Loucy (cell line): ENCODE data around the gene GMPR2.

ENCODE experiments used
- H2AFZ ChIP-seq: fragments of 200-600 bp; sonication (generic); 2 replicates; pipeline ENCODE4 v1.6.0; 2016; ENCODE audit warnings: antibody characterized with exemption, mild to moderate bottlenecking, low read length, moderate library complexity
- H3F3A ChIP-seq: fragments of 200-600 bp; 2 replicates; pipeline ENCODE4 v1.6.0; 2016; ENCODE audit warnings: antibody characterized with exemption, low read depth, mild to moderate bottlenecking
- H3K27me3 ChIP-seq: fragments of 200-600 bp; sonication (generic); 2 replicates; pipeline ENCODE4 v1.6.1; 2014; ENCODE audit warnings: low read length, mild to moderate bottlenecking; ENCODE audit not compliant: insufficient read depth, poor library complexity, severe bottlenecking
- H3K36me3 ChIP-seq: fragments of 200-600 bp; sonication (generic); 2 replicates; pipeline ENCODE4 v1.6.1; 2016; ENCODE audit warnings: low read length; ENCODE audit not compliant: insufficient read depth
- H3K4me1 ChIP-seq: fragments of 200-600 bp; sonication (generic); 2 replicates; pipeline ENCODE4 v1.5.1; 2014; ENCODE audit warnings: low read length, mild to moderate bottlenecking; ENCODE audit not compliant: insufficient read depth, poor library complexity, severe bottlenecking
- H3K4me2 ChIP-seq: fragments of 200-600 bp; sonication (generic); 2 replicates; pipeline ENCODE4 v1.6.0; 2014; ENCODE audit warnings: antibody characterized with exemption, low read length, low read depth, mild to moderate bottlenecking; ENCODE audit not compliant: poor library complexity, severe bottlenecking
- H3K4me3 ChIP-seq: fragments of 200-600 bp; sonication (generic); 2 replicates; pipeline ENCODE4 v1.5.1; 2014; ENCODE audit warnings: low read length, mild to moderate bottlenecking, mixed read lengths; ENCODE audit not compliant: poor library complexity, severe bottlenecking
- H3K79me2 ChIP-seq: fragments of 200-600 bp; sonication (generic); 2 replicates; pipeline ENCODE4 v1.6.1; 2014; ENCODE audit warnings: low read length; ENCODE audit not compliant: insufficient read depth
- H3K9ac ChIP-seq: fragments of 200-600 bp; sonication (generic); 2 replicates; pipeline ENCODE4 v1.6.0; 2014; ENCODE audit warnings: mild to moderate bottlenecking, low read depth, low read length, moderate library complexity; ENCODE audit not compliant: poor library complexity, severe bottlenecking
- H3K9me2 ChIP-seq: fragments of 200-600 bp; sonication (generic); replicated peaks from 2 replicates; pipeline ENCODE4 v1.6.1; 2016; ENCODE audit warnings: low read depth, low read length, mixed read lengths
- H3K9me3 ChIP-seq: fragments of 200-600 bp; sonication (generic); 2 replicates; pipeline ENCODE4 v1.6.1; 2014; ENCODE audit warnings: mild to moderate bottlenecking, antibody characterized with exemption, low read length, low read depth; ENCODE audit not compliant: insufficient read depth
- H4K20me1 ChIP-seq: fragments of 200-600 bp; sonication (generic); 2 replicates; pipeline ENCODE4 v1.6.0; 2014; ENCODE audit warnings: antibody characterized with exemption, low read length, mild to moderate bottlenecking; ENCODE audit not compliant: insufficient read depth, poor library complexity, severe bottlenecking
- EZH2phosphoT487 ChIP-seq: fragments of 200-600 bp; IDR thresholded peaks from 2 replicates; pipeline ENCODE4 v1.6.1; 2018; ENCODE audit warnings: antibody characterized with exemption, mild to moderate bottlenecking, moderate library complexity, borderline replicate concordance
- TF ChIP-seq, protein P1 (sequence below): fragments of 200-600 bp; sonication (generic); conservative IDR thresholded peaks from 2 replicates; pipeline ENCODE4 v1.5.1; 2014; ENCODE audit warnings: mild to moderate bottlenecking, antibody characterized with exemption, low read length

GMPR2 gene

DNA sequence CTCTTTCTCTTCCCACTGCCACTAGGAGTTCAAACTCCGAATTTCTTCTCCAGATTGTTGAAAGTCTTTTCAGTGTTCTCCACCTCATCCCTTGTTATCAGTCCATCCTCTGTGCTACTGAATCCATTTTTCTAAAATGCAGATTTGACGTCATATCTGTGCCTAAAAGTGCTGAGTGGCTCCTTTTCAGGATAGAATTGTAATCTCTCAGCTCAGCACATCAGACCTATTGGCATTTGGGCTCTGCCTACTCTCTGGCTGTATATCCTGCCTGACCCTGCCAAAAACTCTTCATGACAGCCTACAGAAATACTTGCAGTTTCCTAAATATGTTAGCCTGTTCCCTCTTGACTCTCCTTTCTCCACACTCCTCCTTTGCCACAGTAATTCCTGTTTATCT is 39.7 kb downstream of the GMPR2 start:
- peaks cover 18% of the 10 kb centered on the region for H3K4me1 ChIP-seq
- no peaks in the 10 kb centered on the region for H4K20me1 ChIP-seq
- H3K9me2 ChIP-seq = no peaks in the 10 kb centered on the region
- H3K79me2 ChIP-seq = peaks cover 14% of the 10 kb centered on the region; the same call in 1 of the 2 replicates
- no peaks in the 10 kb centered on the region for H3F3A ChIP-seq
- TF ChIP-seq, protein P1, sequence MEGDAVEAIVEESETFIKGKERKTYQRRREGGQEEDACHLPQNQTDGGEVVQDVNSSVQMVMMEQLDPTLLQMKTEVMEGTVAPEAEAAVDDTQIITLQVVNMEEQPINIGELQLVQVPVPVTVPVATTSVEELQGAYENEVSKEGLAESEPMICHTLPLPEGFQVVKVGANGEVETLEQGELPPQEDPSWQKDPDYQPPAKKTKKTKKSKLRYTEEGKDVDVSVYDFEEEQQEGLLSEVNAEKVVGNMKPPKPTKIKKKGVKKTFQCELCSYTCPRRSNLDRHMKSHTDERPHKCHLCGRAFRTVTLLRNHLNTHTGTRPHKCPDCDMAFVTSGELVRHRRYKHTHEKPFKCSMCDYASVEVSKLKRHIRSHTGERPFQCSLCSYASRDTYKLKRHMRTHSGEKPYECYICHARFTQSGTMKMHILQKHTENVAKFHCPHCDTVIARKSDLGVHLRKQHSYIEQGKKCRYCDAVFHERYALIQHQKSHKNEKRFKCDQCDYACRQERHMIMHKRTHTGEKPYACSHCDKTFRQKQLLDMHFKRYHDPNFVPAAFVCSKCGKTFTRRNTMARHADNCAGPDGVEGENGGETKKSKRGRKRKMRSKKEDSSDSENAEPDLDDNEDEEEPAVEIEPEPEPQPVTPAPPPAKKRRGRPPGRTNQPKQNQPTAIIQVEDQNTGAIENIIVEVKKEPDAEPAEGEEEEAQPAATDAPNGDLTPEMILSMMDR = no peak
- TF ChIP-seq EZH2phosphoT487 = no peak
- no peaks in the 10 kb centered on the region for H3K27me3 ChIP-seq
- no peaks in the 10 kb centered on the region for H3K36me3 ChIP-seq
- H3K9me3 ChIP-seq = no peaks in the 10 kb centered on the region
- H2AFZ ChIP-seq = no peak overlapping the region
- no peak overlapping the region for H3K4me3 ChIP-seq
- peak overlapping the region; percentile 92 for H3K9ac ChIP-seq
- peak overlapping the region; percentile 97 for H3K4me2 ChIP-seq

DNA sequence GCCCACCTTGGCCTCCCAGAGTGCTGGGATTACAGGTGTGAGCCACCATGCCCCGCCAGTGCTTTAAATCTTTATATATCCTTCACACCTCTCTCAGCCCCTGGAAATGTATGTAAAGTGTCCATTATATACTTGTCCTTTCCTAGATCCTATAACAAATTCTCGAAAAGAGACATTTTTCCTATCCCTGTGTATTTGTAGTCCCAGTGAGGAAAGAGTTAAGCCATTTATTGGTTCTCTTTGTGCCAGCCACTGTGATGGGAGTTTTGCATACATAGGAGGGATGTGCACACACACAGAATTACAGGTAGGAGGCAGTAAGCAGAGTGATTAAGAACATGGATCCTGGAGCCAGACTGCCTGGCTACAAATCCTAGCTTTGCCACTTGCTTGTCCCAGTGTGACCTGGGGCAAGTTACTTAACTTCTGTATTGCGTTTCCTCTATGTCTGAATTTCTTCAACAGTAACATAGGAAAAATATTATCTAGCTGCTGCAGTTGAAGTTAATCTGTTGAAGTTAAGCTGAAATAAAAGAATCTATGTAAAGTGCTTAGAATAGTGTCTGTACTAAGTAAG is 40.8 kb downstream of the GMPR2 start:
- H2AFZ ChIP-seq = no peak overlapping the region
- peaks cover 14% of the 10 kb centered on the region; the same call in 1 of the 2 replicates for H3K79me2 ChIP-seq

DNA sequence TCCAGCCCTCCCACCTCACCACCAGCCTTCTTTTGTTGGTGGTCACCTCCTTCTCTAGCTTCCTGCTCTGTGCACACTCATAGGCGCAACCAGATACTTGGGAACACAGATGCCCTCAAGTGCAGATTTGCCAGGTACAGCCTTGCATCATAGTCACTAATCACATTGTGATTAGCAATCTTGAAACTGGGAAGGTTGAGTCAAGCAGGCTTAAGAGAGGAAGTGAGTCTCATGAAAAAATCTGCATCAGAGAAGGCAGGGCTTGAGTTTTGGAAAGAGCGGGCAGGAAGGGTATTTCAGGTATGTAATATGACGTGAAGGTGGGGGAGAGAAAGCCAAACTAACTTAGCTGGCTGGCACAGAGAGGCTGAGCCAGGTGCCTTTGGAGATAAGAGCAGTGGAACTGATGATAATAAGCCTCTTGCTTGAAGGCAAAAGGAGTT is 41.4 kb downstream of the GMPR2 start:
- Histone ChIP-seq H2AFZ (no peak overlapping the region), H3K79me2 (peaks cover 14% of the 10 kb centered on the region; the same call in 1 of the 2 replicates), H3K36me3 (no peaks in the 10 kb centered on the region), H3K4me3 (no peak overlapping the region), H3K9ac (no peak overlapping the region), H3K4me1 (peaks cover 35% of the 10 kb centered on the region), H3K4me2 (no peak overlapping the region), H3K9me3 (no peaks in the 10 kb centered on the region), H3F3A (no peaks in the 10 kb centered on the region), H4K20me1 (no peaks in the 10 kb centered on the region), H3K9me2 (no peaks in the 10 kb centered on the region), H3K27me3 (no peaks in the 10 kb centered on the region)
- no peak for TF ChIP-seq EZH2phosphoT487
- TF ChIP-seq, protein P1 = no peak

More for the DNA sequence above, 40.8 kb downstream of the GMPR2 start:
- peaks cover 28% of the 10 kb centered on the region for H3K4me1 ChIP-seq
- H3K4me2 ChIP-seq = no peak overlapping the region
- no peaks in the 10 kb centered on the region for H3K27me3 ChIP-seq
- H3K36me3 ChIP-seq = no peaks in the 10 kb centered on the region
- TF ChIP-seq EZH2phosphoT487 = no peak
- TF ChIP-seq, protein P1 = peak; percentile 45
- H3K9ac ChIP-seq = no peak overlapping the region
- no peaks in the 10 kb centered on the region for H3K9me3 ChIP-seq
- no peaks in the 10 kb centered on the region for H3K9me2 ChIP-seq
- H3F3A ChIP-seq = no peaks in the 10 kb centered on the region
- H4K20me1 ChIP-seq = no peaks in the 10 kb centered on the region
- H3K4me3 ChIP-seq = no peak overlapping the region
